GM21390 (cell line): Measurements from ENCODE around the gene SCYGR8.
A peak's percentile ranks its signal among the peaks of the same experiment; 100 is the strongest.

Experiments used
- ATAC-seq: cut with Tn5 transposase; IDR thresholded peaks from one replicate; pipeline ENCODE4 v1.9.1; 2021; ENCODE audit not compliant: unreplicated experiment

The SCYGR8 gene

DNA sequence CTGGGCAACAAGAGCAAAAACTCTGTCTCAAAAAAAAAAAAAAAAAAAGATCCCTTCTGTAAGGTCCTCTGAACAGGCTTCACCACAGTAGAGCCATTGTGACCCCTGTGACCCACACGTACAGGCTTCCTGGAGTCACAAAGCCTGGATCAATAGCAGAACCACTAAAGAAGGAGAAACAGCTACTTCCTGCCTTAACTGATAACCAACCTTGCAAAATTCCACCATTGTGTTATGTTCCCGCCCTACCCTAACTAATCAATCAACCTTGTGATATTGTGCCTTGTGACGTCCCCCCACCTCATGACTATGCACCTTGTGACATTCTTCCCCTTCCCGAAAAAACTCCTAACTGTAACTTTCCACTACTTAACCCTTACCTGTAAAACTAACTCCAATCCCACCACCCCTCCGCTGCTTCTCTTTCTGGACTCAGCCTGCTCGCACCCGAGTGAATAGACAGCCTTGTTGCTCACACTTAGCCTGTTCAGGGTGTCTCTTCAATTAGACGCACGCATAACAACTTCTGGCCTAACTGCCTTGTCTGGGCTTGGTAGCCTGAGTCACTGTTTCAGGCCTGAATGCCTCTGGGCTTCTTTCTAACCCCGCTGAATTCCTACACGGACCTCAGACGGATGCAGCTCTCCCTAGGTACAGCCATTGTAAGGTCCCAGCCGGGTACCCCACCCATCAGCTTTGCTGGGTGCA is 13.9 kb downstream of the SCYGR8 start:
- ATAC-seq, result no peak

DNA sequence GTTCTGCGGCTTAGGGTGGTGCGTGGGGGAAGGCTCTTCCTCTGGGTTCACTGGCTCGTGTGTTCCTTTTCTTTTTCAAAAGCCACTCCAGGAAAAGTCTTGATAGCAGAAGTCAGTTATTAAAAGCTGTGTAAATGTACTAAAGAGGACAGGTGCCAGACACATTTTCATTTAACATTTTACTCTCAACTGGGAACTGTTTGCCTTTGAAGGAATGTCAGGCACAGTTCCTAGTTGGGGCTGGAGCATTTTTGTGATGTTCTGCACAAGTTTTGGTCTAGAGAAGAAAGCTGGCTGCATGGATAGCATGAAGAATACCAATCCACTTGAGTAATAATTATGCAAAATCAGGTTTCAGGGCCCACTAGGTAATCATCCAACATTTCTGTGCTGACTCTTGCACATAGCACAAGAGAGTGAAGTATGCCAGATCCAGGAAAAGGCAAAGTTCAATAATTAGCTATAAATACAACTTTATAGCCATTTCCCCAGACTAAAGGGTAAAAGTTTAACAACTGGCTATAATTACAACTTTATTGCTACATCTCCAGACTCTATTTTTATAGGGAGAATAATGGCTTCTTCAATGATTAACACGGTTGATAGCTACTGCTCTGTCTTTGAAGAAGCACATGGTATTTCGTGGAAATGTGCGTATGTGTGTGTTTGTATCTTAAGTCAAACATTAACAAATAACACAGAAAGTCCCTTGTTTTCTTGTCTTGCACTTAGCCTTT is 16.2 kb downstream of the SCYGR8 start:
- ATAC-seq, result no peak

DNA sequence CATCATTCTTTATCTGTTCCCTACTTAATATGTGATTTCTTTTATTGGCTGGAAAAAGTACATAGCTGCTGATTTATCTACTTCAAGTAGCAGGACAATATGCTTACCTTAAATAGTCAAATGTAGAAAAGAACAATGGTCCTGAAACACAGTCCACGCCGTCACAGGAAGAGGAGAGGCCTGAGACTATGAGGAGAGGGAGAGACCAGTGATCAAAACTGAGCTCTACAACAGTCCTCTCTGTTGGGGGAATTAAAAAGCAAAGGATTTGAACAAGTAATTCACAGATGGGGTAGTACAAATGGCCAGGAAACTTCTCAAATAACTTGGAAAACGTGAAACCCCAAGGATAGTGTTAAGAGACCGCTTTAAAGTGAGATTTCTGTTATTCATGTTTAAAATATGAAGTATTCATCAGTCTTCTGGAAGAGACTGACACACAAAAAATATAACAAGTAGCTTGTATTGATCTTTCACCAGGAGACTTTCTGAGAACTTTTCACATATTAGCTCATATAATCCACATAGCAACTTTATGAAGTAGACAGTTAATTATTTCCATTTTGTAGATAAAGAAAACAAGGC is 20.2 kb downstream of the SCYGR8 start:
- ATAC-seq, result peak; percentile 18

DNA sequence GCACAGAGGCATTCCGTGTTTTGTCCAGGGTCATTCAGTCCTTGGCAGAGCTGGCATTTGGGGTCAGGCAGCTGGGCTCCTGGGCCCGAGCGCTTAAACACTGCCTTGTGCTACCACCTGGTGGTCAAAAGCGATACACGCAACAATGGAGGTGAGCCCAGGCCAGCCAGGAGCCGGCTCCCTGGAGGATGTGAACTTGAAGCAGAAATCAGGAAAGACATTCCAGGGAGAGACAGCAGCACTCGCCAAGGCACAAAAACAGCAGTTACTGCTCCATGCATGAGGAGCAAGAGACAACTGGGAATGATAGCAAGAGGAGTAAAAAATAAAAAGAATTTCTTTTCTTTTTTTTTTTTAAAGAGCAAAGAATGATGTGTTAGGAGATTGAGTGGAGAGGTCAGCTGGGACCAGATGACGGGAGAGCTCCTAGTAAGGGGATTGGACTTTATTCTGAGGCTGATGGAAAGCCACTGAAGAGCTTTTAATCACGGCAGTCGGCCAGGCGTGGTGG is 20.7 kb downstream of the SCYGR8 start:
- ATAC-seq, result peak; percentile 99

DNA sequence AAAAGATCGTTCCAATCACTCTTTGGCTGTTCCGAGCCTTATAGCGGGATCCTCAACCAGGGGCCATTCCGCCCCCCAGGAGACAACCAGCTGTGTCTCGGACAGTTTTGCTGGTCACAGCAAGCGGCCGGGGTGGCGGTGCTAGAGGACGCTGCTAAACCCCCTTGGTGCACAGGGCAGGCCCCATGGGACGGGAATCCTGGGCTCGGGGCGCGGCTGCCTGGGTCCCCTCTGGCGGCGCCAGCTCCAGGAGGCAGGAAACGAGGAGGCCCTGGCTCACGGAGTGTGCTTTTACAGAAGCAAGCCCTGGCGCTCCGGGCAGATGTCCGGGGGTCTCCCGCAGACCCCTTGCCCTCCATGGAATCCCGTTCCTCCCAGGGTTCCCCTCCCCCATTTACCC is 22.1 kb downstream of the SCYGR8 start:
- no peak for ATAC-seq

DNA sequence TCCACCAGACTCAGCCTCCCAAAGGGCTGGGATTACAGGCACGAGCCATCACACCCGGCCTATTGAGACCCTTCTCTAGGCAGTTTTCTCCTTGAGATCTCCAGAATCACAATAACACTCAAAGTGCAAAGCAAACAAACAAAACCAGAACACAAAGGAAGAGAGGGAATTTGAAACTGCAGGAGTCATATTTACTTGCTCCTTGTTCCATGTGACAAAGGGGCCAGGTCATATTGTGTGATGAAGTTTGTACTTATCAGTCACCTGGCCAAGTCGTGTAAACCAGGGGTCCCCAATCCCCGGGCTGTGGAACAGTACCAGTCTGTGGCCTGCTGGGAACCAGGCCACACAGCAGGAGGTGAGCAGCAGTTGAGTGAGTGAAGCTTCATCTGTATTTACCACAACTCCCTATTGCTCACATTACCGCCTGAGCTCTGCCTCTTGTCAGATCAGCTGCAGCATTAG is 26.5 kb downstream of the SCYGR8 start:
- ATAC-seq, result no peak

DNA sequence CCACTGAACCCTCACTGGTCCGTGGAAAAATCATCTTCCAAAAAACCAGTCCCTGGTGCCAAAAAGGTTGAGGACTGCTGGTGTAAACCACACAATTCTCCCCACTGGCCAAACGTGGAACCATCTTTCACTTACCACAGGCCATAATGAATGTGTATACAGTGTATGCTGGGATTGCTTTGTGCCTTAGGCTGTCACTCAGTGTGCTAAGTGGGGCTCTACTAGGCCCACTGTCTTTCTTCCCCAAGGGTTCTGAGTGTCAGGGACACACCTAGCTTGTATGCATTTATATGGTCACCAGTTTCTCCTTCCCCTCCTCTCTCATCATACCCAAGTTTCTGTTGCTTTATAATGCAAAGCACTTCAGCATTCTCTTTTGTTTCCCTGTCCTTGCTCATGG is 27.2 kb downstream of the SCYGR8 start:
- ATAC-seq, result no peak

DNA sequence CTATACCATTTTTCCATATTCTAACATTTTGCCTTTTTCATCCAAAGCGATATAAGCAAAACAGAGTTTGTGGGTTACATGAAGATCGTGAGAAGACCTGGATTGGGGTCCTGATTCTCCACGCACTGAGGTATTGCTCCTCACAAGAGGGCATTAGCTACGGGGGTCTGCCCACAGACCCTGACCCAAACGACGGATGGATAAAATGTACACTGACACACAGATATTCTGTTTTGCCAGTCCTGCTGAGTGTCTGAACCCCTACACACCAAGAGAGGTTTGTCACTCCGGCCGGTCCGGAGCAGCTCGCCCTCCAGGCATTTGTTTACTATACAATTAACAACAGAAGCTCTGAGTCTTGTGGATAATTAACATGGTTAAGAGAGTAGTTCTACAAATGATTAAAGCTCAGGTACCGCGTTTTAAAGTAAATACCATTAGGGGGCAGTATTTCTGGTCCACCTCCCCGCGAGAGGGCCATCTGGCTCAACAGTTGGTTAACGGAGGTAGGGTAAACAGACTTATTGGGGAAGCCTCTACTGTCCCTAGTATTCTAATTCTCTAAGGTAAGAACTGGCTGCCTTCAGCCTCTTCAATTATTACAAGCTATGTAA is 28.4 kb downstream of the SCYGR8 start:
- peak; percentile 65 for ATAC-seq

DNA sequence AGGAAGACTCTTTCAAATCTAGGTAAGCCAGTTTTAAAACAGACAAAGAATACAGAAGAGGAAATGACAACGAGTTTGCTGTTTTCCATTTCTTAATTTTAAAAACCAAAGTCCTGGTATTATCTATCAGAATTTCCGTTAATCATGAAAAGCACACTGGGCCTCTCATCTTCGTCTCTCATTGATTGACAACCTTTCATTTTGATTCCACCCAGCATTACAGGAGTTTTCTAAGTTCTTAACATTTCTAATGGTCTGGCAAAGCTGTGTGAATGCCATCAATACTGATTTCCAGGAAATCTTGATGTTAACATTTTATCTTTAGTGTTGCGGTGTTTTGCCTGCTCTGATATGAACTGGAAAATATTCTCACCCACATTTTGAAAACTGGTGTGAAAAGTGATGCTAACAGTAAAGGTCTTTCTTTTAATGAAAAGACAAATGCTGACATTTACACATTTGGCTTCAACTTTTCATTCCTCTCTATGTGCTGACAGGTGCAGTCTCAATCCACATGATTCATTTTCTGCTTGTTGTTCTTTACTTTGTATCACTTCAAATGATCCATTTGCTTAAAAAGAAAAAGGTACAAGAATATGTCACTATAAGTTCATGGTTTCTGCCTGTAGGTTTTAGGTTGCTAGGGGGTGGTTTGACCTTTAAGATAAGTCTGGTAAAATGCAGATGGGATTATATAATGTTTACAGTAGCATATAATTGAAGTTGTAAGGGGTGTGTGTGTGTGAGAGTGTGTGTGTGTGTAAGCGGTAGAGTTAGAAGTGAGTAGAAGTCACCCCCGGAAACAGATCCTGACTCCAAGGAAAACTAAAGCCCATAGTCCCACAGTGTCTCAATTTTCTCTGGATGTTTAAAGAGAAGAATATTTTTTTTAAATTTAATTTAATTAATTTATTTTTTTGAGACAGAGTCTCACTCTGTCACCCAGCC is 29.5 kb downstream of the SCYGR8 start:
- ATAC-seq, result no peak

DNA sequence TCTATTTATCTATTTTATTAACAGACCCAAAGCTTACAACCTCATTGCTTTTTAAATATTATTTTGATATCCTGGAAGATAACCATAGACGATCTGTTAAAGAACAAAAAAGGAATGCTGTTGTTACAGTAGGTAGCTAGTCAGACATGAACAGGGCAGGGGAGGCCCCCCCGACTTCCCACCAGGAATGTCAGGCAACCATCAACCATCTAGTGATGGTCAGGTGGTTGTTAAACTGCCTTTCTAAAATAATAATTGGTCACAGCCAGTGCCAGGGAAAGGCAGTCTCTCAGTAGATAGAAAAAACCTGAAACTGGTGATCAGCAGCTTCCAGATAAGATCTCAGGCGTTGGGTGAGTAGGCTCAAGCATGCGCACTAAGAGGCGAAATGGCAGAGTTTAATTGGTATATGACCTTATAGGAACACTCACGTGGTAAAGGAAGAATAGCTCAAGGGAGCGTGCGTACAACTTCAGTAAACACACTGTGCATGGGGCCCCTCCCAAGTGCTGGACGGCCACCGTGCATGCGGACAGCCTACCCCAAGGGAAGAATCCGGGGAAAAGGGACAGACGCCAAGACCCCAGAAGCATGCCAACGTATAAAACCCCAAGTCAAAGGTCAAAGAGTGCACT is 35.4 kb downstream of the SCYGR8 start:
- no peak for ATAC-seq

DNA sequence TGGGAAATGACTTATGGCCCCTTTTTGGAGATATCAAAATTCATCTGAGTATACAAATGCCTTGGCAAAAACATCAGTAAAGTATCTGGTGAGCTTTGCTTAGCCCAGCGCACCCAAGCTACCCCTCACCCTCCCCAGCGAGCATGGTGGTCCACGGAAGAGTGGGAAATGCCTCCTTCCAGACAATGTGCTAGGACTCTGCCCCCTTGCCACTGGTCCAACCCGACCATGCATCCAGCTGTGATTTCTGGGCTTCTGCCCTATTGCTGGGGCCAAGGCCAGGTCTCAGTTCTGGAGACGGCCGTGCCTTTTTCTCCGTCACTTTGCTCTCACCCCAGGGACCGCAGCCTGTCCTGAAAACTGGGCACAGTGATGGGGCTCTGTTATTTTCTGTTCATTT is 36.1 kb downstream of the SCYGR8 start:
- no peak for ATAC-seq

DNA sequence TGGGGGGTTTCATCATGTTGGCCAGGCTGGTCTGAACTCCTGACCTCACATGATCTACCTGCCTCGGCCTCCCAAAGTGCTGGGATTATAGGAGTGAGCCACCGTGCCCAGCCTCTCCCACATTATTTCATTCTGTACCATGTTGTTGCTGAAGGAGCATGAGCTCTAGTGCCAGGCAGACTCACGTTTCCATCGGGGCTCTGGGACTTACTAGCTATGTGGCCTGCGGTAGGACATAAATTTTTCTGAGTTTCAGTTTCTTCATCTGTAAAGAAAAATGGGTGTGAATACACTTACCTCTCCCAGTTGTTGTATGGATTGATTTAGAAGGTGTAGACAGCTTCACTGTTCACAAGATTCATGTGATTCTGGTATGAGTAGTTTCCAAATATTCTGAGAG is 37.1 kb downstream of the SCYGR8 start:
- peak; percentile 40 for ATAC-seq

DNA sequence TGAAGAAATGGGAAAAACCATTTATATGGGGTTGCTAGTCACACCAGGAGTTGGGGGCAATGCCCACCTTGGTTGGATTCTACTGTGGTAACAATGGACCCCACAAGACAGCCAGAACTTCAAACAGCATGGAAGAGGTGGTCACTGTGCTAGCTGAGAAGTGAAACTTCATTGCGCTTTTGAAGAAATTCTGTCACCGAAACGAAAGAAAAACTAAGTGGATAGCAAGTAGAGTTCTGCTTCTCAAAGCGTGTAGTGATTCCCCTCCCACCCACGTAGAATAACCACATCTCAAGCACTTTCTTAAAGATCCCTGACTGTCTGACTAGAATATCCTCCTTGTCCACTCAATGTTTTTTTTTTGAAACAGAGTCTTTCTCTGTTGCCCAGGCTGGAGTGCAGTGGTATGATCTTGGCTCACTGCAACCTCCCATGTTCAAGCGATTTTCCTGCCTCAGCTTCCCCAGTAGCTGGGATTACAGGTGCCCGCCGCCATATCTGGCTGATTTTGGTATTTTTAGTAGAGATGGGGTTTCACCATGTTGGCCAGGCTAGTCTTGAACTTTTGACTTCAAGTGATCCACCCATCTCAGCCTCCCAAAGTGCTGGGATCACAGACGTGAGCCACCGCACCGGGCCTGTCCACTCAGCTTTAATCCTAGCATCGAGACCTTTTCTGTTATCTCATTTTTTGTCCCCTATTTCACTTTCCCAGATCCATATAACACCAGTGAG is 37.9 kb downstream of the SCYGR8 start:
- peak; percentile 99 for ATAC-seq

DNA sequence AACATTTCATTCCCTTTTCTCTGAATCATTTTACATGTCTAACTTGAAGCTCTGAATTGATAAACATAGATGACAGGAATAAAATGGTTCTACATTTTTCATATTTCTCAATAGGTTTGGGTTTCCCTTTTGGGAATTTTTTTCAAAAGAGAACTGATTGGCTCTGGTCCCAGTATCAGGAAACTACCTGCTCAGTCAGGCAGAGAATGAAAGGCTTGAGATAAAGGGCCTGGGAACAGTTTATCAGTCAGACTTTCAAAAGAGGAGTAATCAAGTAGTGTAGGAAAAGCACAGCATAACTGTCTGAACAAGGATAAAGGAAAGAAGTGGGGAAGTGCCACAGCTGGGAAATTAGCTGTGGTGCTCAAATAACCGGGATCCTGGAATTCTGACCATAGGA is 39.6 kb downstream of the SCYGR8 start:
- ATAC-seq, result no peak

DNA sequence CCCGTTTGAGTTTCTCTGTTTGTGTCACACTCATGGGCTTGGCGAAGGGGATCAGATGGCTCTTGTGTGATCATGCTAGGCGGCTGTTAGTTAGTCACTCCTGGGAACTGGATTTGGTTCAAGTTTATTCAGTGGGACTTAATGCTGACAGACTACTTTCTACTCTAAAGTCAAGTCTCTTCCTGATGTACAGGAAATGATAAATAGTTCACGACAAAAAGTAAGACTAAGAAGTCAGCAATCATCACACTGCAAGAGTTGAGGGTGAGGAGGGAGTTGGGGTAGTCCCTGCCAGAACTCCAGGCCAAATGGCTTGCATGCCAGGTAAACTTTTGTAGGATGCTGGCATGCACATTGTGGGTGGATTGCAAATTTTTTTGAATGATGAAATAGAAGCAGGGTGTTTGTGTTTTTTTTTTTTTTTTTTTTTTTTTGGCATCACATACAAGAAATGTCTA is 42.9 kb downstream of the SCYGR8 start:
- ATAC-seq, result no peak

DNA sequence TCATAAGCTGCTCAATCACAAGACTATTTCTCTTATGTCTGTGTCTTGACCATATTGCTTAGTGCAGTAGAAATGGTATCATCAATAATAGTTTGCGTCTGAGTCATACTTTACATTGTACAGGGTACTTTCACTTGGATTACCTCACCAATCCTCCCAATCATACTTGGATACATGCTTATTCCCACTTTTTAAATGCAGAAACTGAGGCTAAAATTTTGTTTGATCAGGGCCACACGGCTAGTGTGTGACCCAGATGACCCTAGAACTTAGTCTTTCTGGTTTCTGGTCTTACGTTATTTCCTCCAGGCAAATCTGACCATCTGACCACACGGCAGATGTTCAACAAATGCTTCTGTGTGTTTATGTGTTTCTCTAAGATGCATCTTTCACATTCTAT is 44.1 kb downstream of the SCYGR8 start:
- no peak for ATAC-seq

DNA sequence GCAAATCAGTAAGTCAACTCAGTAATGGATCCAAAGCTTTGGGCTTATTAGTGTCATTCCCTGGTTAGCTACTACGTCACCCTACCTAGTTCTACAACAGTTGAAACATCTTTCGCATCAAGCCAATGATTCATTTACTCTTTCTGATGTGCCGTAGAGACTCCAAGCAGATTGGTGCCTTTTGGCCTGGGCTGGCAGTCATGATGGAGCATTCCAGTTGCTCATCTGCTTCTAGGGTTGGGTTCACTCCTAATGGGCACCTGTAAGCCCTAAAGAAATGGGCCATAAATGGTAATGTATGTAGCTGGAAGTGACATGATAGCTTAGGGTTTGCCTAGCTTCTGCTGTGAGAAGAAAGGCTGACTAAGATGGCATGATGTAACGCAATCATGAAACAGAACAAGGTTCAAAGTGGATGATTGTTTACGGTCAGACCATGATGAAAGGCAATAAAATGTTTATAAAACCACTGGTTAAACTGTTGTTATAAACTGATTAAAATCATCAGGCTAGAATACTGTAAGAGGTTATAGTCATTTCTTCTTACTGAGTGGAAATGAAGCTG is 47.5 kb downstream of the SCYGR8 start:
- ATAC-seq, result no peak
